ENCODE data around the gene LGALS1.
"Not testable (repeated sequence)": the region's sequence is repeated elsewhere in the genome, so short reads cannot be mapped to it uniquely, and the experiment has no call there.

The LGALS1 gene

DNA sequence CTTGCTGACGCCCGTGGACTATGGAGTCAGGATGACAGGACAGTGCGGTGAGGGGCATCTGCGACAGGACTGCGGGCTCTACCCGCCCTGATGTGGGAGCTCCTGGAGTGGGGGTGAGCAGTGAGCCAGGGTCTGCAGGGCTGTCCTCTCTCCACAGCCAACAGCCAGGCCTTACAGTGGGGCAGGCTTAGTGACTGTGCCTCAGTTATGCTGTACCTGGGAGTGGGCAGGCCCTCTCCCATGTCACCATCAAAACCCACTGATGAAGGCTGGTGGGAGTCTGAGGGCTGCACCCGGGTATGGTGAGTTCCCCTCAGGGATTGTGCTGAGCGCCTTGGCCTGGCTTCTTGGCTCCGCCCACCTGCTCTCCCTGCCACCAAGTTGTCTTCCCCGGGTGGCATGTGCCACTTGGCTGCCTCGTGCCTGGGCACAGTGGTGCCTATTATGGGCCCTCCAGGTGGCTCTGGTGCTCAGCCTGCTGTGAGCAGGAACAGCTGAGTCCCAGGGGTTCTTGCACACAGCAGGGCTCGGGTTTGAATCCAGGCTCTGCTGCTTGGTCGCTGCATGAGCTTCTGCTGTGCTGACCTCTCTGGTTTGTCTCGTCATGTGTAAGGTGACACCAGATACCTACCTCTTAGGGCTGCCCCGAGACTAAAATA, 17.3 kb downstream of the LGALS1 start:
- no peak for DNase-seq

DNA sequence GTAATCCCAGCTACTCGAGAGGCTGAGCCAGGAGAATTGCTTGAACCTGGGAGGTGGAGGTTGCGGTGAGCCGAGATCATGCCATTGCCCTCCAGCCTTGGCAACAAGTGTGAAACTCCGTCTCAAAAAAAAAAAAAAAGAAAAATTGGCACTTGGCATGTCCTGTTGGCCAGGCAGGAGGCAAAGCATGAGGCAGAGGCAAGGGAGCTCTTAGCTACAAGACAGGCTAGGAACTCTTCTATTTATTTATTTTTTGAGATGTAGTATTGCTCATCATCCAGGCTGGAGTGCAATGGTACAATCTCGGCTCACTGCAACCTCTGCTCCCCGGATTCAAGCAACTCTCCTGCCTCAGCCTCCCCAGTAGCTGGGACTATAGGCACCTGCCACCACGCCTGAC, 18.7 kb downstream of the LGALS1 start:
- DNase-seq: not testable (repeated sequence)

DNA sequence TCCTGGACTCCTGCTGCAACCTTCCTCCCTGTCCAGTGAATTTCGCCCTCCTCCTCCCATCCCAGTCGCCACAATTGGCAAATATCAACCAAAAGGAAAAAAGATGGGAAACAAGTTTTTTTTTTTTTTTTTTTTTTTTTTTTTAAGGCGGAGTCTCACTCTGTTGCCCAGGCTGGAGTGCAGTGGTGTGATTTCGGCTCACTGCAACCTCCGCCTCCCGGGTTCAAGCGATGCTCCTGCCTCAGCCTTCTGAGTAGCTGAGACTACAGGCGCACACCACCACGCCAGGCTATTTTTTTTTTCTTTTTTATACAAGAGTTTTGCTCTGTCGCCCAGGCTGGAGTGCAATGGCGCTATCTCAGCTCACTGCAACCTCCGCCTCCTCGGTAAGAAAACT, 20.8 kb downstream of the LGALS1 start:
- not testable (repeated sequence) for DNase-seq

DNA sequence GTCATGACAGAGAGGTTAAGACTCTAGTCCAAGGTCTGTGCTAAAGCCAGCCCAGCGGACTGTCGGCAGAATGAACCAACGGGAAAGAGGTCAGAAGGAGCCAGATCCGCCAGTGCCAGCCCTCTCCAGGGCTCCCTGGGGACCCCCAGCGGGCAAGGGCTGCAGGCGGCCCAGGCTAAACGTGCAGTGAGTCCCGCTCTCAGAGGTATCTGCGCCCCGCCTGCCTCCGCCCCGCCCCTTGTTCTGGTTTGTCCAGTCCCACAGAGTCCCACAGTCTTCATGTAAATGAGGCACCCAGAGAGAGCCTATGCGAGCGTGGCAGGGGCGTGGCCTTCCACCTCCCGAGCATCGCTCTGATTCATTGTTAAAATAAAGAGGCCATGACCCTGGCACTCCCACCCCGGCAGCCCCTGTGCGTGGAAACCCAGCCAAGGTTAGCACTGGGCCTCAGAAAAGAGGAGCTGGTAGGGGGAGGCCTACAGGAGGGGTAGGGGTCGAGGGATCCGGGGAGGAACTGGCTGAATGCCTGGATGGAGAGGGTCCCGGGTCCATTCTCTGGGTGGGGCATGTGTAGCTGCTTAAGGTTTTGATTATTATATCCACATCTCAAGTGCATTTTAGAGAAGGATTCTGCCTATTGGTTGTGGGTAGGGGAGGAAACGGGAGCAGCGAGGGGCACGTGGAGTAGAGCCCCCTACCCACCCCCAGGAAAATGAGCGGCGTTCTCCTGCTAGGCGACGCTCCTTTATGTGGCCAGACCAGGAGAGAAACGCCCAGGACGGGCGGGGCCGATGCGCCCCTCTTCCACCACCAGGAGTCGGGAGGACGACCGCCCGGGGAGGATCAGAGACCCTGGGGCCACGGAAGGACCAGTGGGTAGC, 21.5 kb downstream of the LGALS1 start, which contains the start of gene TRIOBP:
Gene TRIOBP (plus strand): TSS at position 392 of the 881 bp plus-strand sequence. CDS start 4,318 bp downstream, outside the sequence.
- peak; percentile 77 to 82 for DNase-seq

DNA sequence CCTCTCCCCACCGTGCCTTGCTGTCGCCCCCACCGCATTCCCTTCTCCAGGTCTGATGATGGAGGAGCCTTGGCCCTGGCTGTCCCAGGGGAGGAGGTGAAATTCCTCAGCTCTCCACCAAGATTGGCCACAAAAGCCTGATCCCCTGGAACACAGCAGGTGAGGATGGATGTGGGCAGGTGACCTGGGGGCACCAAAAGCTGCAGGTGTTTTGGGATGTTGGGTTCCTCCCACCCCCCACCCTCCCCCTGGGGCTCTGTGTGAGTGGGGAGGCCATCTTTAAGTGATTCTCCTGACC, 22.1 kb downstream of the LGALS1 start:
- DNase-seq: no peak

DNA sequence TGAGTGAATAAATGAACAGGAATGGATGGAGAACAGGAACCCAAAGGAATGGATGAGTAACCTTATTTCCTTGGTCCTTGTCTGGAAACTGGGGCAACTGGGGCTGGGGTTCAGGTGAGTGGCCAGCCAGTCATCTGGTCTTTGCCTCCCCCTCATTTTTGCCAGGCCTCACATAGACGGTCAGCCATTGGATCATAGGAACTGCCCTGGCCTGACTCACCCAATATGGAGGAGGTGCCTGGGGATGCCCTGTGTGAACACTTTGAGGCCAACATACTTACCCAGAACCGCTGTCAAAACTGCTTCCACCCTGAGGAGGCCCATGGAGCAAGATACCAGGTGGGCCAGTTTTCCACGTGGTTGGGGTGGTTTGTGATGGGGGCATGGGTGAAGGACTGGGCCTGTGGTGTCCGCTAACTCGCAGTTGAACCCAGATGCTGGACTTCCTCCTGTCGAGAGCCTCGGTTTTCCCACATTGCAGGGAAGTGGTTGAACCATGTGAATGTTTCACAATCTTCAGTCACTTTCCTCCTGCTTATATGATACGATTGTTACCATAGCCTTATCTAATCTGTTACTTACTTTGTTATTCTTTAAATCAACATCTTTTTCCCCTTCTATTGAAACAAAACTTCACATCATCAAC, 25.8 kb downstream of the LGALS1 start:
- DNase-seq: no peak

DNA sequence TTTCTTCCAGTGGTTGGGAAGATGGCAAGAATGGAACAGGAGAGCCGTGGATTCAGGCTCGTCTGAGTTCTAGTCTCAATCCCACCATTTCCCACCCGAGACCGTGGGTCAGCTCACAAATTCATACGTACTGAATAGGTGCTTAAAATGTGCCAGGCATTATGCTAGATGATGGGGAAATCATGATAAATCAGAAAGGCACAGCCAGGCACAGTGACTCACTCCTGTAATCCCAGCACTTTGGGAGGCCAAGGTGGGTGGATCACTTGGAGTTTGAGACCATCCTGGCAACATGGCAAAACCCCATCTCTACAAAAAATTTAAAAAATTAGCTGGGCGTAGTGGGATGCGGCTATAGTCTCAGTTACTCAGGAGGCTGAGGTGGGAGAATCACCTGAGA, 28.5 kb downstream of the LGALS1 start:
- no peak for DNase-seq

DNA sequence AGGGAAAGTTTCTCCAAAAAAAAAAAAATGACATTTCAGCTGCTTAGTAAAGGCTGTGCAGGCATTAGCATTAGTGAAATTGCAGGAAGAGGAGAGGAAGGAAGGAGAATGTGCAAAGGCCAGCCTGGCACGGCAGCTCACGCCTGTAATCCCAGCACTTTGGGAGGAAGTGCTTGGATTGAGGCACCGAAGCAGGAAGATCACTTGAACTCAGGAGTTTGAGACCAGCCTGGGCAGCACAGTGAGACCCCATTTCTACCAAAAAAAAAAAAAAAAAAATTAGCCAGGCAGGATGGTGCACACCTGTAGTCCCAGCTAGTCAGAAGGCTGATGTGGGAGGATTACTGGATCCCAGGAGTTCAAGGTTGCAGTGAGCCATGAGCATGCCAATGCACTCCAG, 29.2 kb downstream of the LGALS1 start:
- no peak for DNase-seq

DNA sequence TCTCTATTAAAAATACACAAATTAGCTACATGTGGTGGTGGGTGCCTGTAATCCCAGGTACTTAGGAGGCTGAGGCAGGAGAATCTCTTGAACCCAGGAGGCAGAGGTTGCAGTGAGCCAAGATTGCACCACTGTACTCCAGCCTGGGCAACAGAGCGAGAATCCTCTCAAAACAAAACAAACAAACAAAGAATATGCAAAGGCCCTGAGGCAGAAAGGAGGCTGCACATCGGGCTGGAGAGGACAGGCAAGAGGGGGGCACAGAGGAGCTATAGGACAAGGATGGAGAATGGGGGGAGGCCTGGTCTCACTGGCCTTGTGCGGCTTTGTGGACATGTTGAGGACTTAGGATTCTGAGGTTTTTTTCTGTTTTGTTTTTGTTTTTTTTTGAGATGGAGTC, 29.8 kb downstream of the LGALS1 start:
- no peak for DNase-seq

DNA sequence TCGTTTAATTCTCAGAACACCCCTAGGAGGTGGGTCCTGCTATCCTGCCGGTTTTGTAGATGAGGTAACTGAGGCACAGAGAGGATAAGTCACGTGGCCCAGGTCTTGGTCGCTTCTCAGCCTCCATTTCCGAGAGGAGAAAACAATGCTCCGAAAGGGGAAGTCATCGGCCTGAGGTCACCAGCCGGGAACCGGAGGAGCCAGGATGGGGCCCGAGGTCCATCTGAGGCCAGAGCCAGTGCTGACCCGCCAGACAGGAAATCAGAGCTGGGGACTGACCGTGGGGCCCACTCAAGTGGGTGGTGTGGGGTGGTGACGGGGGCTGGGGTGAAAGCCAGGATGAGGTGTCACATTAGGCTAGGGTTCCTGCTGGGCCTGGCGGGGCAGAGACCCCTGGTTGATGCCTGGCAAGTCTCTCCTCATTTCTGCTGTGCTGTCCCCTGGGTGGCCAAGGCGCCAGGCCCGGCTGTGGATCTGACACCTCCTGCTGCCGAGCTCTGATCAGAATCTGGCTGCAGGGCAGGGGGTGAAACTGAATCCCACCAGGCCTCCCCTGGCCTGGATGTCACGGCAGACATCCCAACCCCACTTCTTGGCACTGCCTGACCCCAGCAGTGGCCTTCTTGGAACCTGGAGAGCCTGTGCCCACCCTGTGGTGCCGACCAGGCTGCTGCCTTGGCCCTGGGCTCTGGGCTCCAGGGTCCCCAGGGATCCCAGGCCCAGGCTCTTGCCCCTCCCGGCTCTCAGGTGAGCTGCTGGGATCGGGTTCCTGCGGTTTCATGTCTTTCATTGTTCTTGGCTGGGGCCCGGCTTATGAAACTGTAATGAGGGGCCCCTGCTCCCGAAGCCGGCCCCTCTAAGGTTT, 33.4 kb downstream of the LGALS1 start:
- DNase-seq: no peak

DNA sequence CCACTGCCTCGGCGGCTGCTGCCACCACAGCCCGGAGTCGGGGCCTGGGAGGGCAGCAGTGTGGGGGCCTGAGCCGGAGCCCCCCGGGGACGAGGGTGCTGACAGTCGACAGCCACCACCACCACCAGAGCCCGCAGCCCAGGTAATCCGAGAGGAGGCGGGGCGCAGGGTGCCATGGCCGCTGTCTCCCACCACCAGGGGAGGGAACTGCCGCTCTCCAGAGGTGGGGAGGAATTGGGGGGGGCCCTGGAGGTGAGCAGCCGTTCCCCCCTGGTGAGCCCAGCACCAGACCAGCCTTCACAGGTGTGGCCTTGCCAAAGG, 34.0 kb downstream of the LGALS1 start:
- DNase-seq: no peak

DNA sequence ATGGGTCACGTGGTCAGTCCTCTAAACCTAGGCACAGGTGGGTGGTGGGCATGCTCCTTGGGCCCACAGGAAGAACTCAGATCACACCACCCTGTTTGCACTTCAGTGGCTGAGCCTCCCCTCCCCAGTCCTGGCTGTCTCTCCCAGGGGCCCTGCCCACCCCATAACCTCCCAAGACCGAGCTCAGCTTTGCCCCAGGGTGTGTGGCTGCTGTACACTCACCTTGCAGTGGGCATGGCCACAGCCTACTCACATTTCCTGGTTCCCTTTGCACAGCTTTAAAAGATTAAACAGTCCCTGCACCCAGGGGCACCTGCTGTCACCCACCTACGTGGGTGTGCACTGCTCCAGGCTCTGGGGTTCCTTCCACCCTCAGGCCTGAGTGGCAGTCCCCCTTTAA, 35.2 kb downstream of the LGALS1 start:
- no peak for DNase-seq

DNA sequence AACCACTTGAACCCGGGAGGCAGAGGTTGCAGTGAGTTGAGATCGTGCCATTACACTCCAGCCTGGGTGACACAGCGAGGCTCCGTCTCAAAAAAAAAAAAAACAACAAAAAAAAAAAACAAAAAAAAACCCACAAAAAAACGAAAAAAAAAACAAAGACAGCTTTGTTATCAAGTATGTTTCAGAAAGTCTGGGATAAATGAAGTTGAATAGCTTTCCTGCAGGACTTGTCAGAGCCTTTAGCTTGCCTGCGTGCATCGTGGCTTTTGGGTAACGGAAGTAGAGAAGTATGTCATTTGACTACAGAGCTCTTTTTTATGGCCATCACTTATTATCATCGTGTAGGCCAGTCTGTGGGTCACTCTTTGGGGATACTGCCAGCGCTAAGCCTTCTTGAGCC, 36.1 kb downstream of the LGALS1 start:
- DNase-seq: no peak

DNA sequence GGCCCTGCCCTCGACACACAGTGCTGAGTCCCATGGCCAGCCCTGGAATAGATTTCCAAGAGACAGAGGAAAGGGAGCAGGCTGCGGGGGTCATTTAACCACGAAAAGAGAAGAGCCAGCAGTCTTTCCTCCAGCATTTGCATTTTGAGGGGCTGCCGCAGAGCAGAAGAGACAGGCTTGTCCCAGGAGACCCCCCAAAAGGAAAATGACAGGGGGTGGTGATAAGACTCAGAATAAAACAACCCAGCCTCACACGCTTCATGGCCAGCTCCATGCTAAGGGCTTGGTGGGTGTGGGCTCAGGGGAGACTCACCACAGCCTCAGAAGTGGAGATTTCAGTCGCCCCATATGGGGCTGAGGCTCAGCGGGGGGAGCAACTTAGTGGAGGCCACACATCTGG, 38.3 kb downstream of the LGALS1 start:
- DNase-seq: no peak

DNA sequence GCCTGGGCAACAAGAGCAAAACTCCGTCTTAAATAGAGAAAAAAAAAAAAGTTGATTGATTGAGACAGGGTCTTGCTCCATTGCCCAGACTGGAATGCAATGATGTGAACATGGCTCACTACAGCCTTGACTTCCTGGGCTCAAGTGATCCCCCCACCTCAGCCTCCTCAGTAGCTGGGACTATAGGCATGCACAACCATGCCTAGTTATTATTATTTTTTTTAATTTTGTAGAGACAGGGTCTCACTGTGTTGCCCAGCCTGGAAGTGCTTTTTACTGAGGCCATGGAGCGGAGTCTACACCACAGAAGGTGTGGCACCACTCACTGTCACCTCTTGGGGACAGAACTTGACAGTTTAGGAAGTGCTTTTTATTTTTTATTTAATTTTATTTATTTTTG, 39.2 kb downstream of the LGALS1 start:
- no peak for DNase-seq

DNA sequence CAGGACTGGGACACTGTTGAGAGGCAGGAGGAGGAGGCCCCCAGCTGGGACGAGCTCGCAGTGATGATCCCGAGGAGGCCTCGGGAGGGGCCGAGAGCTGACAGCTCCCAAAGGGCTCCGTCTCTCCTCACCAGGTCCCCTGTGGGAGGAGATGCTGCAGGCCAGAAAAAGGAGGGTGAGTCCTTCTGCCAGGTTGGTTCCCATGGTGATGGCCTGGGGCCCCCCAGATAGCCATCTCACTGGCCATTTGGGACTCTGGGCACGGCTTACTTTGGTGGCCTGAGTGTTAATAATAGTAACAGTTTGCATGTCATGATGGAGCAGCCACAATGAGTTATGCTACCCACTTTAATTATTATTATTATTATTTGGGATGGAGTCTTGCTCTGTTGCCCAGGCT, 40.3 kb downstream of the LGALS1 start:
- no peak for DNase-seq

DNA sequence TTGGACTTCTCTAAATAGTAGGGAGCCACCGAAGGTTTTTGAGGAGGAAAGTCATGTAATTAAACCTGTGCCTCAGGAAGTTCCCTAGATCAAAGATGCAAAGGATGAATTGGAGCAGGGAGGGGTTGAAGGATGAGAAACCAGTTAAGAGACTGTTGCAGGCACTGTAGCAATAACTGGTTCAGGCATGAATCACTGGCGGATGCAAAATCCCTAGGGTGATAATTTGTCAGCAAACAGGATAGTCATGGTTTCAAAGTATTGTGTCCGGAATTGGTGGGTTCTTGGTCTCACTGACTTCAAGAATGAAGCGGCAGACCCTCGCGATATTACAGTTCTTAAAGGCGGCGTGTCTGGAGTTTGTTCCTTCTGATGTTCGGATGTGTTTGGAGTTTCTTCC, 41.3 kb downstream of the LGALS1 start:
- no peak for DNase-seq

DNA sequence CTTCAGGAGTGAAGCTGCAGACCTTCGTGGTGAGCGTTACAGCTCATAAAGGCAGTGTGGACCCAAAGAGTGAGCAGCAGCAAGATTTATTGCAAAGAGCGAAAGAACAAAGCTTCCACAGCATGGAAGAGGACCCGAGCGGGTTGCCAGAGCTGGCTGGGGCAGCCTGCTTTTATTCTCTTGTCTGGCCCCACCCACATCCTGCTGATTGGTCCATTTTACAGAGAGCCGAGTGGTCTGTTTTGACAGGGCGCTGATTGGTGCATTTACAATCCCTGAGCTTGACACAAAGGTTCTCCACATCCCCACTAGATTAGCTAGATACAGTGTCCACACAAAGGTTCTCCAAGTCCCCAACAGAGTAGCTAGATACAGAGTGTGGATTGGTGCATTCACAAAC, 41.8 kb downstream of the LGALS1 start:
- not testable (repeated sequence) for DNase-seq

DNA sequence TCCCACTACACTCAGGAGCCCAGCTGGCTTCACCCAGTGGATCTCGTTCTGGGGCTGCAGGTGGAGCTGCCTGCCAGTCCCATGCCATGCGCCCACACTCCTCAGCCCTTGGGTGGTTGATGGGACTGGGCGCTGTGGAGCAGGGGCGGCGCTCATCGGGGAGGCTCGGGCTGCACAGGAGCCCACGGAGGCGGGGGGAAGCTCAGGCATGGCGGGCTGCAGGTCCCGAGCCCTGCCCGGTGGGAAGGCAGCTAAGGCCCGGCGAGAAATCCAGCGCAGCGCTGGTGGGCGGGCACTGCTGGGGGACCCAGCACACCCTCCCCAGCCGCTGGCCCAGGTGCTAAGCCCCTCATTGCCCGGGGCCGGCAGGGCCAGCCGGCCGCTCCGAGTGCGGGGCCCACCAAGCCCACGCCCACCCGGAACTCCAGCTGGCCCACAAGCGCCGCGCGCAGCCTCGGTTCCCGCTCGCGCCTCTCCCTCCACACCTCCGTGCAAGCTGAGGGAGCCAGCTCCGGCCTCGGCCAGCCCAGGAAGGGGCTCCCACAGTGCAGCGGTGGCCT, 42.4 kb downstream of the LGALS1 start:
- DNase-seq: not testable (repeated sequence)

DNA sequence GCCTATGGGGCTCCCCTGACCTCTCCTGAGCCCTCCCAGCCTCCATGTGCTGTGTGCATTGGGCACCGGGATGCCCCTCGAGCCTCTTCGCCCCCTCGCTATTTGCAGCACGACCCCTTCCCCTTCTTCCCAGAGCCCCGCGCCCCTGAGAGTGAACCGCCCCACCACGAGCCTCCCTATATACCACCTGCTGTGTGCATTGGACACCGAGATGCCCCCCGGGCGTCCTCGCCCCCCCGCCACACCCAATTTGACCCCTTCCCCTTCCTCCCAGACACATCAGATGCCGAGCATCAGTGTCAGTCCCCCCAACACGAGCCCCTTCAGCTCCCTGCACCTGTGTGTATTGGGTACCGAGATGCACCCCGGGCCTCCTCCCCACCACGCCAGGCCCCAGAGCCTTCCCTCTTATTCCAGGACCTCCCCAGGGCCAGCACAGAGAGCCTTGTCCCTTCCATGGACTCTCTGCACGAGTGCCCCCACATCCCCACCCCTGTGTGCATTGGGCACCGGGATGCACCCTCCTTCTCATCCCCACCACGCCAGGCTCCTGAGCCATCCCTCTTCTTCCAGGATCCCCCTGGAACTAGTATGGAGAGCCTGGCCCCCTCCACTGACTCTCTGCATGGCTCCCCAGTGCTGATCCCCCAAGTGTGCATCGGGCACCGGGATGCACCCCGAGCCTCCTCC, 50.3 kb downstream of the LGALS1 start:
- no peak for DNase-seq

DNA sequence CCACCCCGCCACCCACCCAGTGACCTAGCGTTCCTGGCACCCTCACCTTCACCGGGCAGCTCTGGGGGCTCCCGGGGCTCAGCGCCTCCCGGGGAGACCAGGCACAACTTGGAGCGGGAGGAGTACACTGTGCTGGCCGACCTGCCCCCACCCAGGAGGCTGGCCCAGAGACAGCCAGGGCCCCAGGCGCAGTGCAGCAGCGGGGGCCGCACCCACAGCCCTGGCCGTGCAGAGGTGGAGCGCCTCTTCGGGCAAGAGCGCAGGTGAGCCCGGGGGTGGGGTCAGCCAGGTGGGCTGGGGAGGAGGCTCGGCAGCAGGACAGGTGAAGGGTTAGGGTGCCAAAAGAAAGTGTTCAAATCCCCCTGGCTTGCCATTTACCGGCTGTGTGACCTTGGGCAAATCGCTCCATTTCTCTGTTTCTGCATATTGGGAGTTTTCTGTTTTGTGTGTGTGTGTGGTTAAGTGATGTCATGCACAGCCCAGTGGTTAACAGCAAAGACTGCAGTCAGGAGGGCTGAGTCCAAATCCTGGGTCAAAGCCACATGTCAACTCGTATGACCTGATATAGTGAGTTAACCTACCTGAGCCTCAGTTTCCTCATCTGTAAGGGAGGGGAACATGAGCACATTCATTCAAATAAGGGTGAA, 50.9 kb downstream of the LGALS1 start:
- no peak for DNase-seq

DNA sequence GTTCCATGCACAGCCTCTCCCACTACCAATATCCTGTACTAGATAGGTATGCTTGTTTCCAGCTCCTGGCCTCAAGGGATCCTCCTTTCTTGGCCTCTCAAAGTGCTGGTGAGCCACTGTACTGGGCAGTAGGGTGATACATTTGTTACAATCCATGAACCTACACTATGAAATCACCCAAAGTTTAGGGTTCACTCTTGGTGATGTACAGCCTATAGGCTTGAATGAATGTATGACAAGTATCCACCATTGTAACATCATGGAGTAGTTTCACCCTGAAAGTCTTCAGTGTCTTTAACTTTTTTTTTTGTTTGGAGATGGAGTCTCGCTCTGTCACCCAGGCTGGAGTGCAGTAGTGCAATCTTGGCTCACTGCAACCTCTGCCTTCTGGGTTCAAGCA, 53.2 kb downstream of the LGALS1 start:
- no peak for DNase-seq

All from stimulated activated CD4-positive, alpha-beta T cell treated with anti-CD3 and anti-CD28 coated beads, Interleukin-4, amount 100 ng/mL, for 4 hours (primary cell).